ENCODE data around the gene LCE2D. TPM values are rescaled to one million over a fixed set of nuclear protein-coding genes. Genes with fewer than 3 reads are reported as not detected.
"Not testable (repeated sequence)": the region's sequence is repeated elsewhere in the genome, so short reads cannot be mapped to it uniquely, and the experiment has no call there.

The LCE2D gene
- total RNA-seq = not detected
- long read RNA-seq = 0 reads

GRCh38 chr1:152663098-152663497, at the start of gene LCE2D:
LCE2D (plus strand) TSS chr1:152663380; CDS start chr1:152664106, 726 bp downstream.
- no peak for DNase-seq (ENCODE audit: low spot score)

DNA sequence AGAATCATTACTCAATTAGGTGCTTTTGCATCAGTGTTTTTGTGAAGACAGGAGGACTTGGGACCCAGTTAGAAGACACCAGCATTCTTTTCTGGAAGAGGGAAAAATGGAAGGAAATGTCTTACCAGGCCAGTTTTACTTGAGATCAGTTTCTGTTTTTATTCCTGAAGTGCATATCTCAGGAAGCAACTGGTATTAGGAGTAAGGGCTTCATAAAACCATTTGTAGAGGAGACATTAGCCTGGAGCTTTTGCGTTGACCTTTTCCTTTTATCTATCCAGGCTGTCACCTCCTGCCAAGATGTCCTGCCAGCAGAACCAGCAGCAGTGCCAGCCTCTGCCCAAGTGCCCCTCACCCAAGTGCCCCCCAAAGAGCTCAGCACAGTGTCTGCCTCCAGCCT, 49.7 kb upstream of the LCE2D start, which contains the start of gene LCE3B:
LCE3B (plus strand) TSS at position 301 of the 400 bp plus-strand sequence; CDS start at position 301, 0 bp downstream.
- DNase-seq (ENCODE audit: low spot score) = no peak

GRCh38 chr1:152621993-152622392, 41.2 kb upstream of the LCE2D start:
- DNase-seq (ENCODE audit: low spot score) = no peak

DNA sequence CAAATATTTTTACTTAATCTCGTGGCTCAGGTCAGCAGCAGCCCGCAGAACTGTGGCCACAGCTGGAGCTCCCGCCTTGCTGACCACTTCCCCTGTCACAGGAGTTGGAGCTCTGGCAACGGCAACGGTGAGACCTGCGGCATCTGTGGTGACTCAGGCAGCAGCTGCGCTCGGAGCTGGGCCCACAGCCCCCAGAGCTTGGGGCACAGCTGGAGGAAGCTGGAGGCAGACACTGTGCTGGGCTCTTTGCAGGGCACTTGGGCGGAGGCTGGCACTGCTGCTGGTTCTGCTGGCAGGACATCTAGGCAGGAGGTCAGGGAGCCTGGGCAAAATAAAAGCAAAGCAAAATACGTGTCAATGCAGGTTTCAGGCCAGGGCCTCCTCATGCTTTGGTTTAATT, 40.4 kb upstream of the LCE2D start, which contains the start of gene LCE3A:
LCE3A (minus strand) TSS at position 301 of the 400 bp plus-strand sequence; CDS start at position 301, 0 bp downstream.
- DNase-seq (ENCODE audit: low spot score) = no peak

- DNase-seq (ENCODE audit: low spot score) = no peak
Observed at GRCh38 chr1:152623203-152623844, 39.9 kb upstream of the LCE2D start.

DNA sequence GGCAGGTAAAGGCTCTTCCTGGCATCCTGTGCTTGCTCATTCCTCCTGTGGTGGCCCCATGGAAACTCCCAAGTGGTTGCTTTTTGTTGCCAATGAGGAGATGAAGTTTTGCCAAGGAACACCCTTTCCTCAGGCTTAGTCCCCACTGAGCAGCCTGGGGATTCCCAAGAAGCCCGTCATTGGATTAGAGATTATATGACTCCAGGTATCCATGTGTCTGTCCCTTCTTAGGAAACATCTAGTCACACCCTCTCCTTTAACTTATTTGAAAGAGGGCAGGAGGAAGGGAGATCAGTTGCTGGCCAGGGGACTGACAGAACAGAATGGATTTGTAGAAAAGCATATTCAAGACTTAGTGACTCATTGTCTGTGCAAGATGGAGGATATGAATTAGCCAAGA, 36.4 kb upstream of the LCE2D start:
- DNase-seq (ENCODE audit: low spot score) = no peak

- DNase-seq (ENCODE audit: low spot score) = no peak
Observed at GRCh38 chr1:152630596-152630995, 32.6 kb upstream of the LCE2D start.

- no peak for DNase-seq (ENCODE audit: low spot score)
Observed at GRCh38 chr1:152640351-152640750, 22.8 kb upstream of the LCE2D start.

GRCh38 chr1:152643945-152644344, 19.2 kb upstream of the LCE2D start:
- no peak for DNase-seq (ENCODE audit: low spot score)

DNA sequence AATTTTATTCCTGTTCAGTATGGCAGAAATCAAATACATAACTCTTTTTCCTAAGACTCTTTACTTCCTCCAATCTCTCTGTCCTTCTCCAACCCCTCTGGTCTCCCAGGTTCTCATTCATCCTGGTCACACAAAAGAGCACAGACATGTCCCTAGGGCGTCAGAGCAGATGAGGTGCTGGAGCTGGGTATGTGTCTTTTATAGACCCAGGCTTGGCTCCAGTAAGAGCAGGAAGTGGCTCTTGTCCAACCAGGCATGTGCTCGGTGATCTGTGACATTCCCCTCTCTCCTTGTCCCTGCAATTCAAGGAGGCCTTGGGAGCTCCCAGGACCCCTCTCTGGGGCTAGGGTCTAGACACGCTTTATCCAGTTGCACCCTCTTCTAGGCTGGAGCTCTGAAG, 18.0 kb upstream of the LCE2D start:
- no peak for DNase-seq (ENCODE audit: low spot score)

- DNase-seq (ENCODE audit: low spot score) = no peak
Observed at GRCh38 chr1:152646656-152647055, 16.5 kb upstream of the LCE2D start.

GRCh38 chr1:152654110-152654509, 9.1 kb upstream of the LCE2D start:
- DNase-seq (ENCODE audit: low spot score) = no peak

GRCh38 chr1:152656459-152656858, 6.7 kb upstream of the LCE2D start:
- no peak for DNase-seq (ENCODE audit: low spot score)

DNA sequence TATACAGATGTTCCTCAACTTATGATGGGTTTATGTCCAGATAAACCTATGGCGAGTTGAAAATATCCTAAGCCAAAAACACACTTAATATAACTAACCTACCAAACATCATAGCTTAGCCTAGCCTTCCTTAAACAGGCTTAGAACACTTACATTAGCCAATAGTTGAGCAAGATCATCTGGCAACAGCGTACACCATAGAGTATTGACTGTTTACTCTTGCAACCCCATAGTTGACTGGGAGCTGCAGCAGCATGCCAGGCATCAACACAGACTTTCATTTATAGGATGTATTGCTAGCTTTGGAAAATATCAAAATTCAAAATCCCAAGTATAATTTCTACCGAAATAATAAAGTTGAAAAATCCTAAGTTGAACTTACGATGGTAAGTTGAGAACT, 5.5 kb upstream of the LCE2D start:
- DNase-seq (ENCODE audit: low spot score) = no peak

- no peak for DNase-seq (ENCODE audit: low spot score)
Observed at GRCh38 chr1:152658649-152659048, 4.5 kb upstream of the LCE2D start.

GRCh38 chr1:152666171-152666570, 3.0 kb downstream of the LCE2D start:
- DNase-seq (ENCODE audit: low spot score) = not testable (repeated sequence)

- DNase-seq (ENCODE audit: low spot score) = no peak
Observed at GRCh38 chr1:152667648-152668047, 4.5 kb downstream of the LCE2D start.

- DNase-seq (ENCODE audit: low spot score) = no peak
Observed at GRCh38 chr1:152673016-152673415, 9.8 kb downstream of the LCE2D start.

DNA sequence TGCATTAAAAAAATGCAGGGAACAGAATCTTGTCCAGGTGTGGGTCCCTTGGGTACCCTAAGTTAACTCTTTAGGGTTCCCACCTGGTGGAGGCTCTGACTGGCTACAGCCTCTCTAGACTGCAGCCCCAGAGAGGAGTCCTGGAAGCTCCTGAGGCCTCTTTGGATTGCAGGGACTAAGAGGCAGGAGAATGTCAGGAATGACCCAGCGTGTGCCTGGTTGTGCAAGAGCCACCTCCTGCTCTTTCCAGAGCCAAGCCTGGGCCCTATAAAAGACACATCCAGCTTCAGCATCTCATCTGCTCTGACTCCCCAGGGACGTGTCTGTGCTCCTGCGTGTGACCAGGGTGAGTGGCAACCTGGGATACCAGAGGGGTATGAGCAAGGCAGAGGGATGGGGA, 11.8 kb downstream of the LCE2D start, which contains the start of gene LCE2C:
LCE2C (plus strand) TSS at position 297 of the 400 bp plus-strand sequence. CDS start 737 bp downstream, outside the sequence.
- not testable (repeated sequence) for DNase-seq (ENCODE audit: low spot score)

- no peak for DNase-seq (ENCODE audit: low spot score)
Observed at GRCh38 chr1:152679459-152679858, 16.3 kb downstream of the LCE2D start.

DNA sequence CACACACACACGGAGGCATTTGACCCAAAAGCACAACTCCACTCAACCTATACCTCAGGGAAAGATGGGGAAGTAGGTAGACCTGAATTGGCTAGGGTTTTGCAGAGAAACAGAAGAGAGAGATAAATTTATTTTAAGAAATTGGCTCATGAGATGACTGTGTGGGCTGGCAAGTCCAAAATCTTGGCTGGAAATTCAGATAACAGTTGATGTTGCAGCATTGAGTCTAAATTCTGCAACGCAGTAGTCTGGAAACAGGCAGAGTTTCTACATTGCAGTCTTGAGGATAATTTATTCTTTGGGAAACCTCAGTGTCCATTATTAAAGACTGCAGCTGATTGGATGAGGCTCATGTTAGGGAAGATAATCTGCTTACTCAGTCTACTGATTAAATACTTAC, 18.4 kb downstream of the LCE2D start:
- DNase-seq (ENCODE audit: low spot score) = no peak

GRCh38 chr1:152683846-152684245, 20.7 kb downstream of the LCE2D start:
- no peak for DNase-seq (ENCODE audit: low spot score)

DNA sequence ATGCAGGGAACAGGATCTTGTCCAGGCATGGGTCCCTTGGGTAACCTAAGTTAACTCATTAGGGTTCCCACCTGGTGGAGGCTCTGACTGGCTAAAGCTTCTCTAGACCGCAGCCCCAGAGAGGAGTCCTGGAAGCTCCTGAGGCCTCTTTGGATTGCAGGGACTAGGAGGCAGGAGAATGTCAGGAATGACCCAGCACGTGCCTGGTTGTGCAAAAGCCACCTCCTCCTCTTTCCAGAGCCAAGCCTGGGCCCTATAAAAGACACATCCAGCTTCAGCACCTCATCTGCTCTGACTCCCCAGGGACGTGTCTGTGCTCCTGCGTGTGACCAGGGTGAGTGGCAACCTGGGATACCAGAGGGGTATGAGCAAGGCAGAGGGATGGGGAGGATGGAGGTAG, 22.6 kb downstream of the LCE2D start, which contains the start of gene LCE2B:
LCE2B (plus strand) TSS at position 301 of the 400 bp plus-strand sequence. CDS start 721 bp downstream, outside the sequence.
- DNase-seq (ENCODE audit: low spot score) = not testable (repeated sequence)
